Measurements from ENCODE around the gene GPX1.

DNA sequence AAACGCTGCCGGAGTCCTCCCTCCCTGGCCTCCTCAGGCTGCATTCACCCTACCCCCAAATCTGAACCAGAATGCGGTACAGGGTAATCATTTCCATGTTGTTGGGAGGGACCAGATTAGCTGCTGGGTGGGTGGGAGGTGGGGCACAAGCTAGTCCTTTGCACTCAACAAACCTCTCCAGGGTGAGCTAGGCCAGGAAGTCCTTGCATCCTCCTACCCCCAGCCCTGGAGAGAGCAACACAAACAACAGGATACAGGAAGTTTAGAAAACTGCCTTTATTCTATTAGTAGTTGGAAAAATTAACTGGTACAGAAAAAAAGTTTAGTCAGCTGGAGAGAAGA lies 702 bp upstream of the GPX1 start:
- TF ChIP-seq, protein P1, sequence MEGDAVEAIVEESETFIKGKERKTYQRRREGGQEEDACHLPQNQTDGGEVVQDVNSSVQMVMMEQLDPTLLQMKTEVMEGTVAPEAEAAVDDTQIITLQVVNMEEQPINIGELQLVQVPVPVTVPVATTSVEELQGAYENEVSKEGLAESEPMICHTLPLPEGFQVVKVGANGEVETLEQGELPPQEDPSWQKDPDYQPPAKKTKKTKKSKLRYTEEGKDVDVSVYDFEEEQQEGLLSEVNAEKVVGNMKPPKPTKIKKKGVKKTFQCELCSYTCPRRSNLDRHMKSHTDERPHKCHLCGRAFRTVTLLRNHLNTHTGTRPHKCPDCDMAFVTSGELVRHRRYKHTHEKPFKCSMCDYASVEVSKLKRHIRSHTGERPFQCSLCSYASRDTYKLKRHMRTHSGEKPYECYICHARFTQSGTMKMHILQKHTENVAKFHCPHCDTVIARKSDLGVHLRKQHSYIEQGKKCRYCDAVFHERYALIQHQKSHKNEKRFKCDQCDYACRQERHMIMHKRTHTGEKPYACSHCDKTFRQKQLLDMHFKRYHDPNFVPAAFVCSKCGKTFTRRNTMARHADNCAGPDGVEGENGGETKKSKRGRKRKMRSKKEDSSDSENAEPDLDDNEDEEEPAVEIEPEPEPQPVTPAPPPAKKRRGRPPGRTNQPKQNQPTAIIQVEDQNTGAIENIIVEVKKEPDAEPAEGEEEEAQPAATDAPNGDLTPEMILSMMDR (IDR thresholded peaks at IDR 0.05) = no peak
- no peak for TF ChIP-seq EZH2 (IDR thresholded peaks at IDR 0.05; ENCODE audit: borderline replicate concordance, insufficient read depth, low read depth, low read length, poor library complexity, severe bottlenecking)
